Measurements from ENCODE around the gene CHRNG.
"Not testable (repeated sequence)": the region's sequence is repeated elsewhere in the genome, so short reads cannot be mapped to it uniquely, and the experiment has no call there.

CHRNG gene

DNA sequence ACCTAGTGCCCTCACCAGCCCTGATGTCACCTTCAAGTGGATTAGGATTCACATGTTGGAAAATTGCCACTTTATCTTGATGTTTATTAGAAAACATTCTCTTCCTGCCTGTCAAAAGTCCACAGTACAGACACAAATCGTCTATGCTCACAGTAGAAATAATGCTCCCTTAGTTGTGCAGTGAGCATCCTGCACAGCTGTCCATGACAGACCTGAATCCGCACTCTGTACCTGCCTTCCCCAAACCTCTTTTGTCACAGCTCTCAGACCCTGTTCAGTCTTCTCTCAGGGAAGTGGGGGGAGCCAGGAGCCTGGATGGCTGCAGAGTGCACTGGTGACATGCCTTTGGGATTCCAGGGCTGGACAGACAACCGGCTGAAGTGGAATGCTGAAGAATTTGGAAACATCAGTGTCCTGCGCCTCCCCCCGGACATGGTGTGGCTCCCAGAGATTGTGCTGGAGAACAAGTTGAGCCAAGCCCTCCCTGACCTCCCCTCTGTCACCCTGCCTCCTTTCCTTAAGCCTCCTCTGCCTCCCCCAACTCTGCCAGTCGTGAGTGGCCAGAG is 11.5 kb upstream of the CHRNG start:
- DNase-seq (ENCODE audit: low spot score) = no peak

GRCh38 chr2:232528746-232529460 is 10.6 kb upstream of the CHRNG start:
- no peak for DNase-seq (ENCODE audit: low spot score)

- DNase-seq (ENCODE audit: low spot score) = no peak
Measured at GRCh38 chr2:232529806-232530547, 9.5 kb upstream of the CHRNG start.

GRCh38 chr2:232530626-232531260 is 8.7 kb upstream of the CHRNG start:
- no peak for DNase-seq (ENCODE audit: low spot score)

DNA sequence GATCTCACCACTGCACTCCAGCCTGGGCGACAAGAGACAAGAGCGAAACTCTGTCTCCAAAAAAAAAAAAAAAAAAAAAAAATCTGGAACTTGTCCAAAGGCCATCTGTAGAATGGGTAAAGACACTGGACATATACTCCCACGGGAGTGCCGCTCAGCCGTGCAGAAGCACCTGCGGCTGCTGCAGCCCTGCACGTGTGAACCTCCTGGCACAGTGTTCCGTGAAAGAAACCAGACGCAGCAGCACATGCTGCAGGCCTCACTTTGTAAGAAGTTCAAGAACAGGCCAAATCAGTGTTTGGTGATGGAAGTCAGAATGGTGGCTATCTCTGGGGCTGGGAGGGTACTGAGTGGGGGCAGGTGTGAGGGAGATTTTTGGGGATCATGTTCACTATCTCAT is 7.1 kb upstream of the CHRNG start:
- no peak for DNase-seq (ENCODE audit: low spot score)

- not testable (repeated sequence) for DNase-seq (ENCODE audit: low spot score)
Measured at GRCh38 chr2:232532821-232533220, 6.7 kb upstream of the CHRNG start.

- DNase-seq (ENCODE audit: low spot score) = no peak
Measured at GRCh38 chr2:232533944-232534710, 5.4 kb upstream of the CHRNG start.

DNA sequence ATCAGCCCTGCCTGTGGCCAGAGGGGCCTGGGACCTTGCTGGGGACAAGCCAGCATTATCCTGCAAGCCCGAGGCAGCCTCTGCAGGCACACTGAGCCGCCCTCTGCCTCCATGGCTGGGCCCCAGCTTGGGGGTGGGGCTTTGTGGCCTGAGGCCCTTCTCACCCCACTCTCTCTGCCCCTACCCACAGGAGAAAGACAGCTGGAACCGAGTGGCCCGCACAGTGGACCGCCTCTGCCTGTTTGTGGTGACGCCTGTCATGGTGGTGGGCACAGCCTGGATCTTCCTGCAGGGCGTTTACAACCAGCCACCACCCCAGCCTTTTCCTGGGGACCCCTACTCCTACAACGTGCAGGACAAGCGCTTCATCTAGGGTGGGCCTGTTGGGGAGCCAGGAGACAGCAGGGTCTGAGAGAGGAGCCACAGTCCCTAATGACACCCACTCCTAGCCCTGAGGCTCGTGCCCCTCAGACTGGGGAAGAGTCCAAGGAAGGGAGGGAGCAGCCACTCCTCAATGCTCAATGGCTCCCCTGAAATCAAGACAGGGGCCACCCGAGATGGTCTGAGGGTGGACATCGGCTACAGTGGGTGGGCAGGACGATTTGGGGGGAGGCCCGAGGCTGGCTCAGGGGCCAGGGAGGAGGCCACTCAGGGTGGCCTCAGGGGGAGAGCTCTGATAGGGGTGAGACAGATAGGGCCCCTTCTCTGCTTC is 4.4 kb upstream of the CHRNG start:
- peak; percentile 50 for DNase-seq (ENCODE audit: low spot score)

DNA sequence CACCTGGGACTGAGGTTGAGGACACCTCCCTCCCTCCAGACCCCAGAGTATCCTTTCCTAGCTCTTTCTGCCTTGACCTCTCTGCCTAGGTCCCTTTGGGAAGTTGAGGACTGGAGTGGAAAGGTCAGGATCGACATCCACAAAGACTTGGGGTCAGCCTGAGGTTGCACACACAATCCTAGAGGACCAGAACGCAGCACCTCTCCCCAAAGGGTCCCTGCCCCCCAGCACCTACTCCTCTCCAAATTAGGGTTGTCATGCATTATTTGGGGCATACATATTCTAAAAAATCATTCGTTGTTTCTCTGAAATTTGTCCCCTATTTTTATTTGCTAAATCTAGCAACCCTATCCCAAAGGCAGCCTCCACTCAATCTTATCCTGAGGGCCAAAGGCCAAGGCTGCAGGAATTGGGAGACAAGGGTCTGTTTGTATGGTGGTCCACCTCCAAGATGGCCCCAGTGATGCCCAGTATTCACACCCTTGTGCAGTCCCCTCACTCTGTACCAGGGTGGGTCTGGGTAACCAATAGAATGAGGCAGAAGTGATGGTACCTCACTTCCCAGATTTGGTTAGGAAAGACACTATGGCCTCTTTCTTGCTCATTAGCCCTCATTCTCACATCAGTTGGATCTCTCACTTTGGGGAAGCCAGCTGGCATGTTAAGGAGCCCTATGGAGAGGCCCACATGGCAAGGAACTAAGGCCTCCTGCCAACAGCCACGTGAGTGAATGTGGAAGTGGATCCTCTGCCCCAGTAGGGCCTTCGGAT is 3.5 kb upstream of the CHRNG start:
- peak; percentile 49 for DNase-seq (ENCODE audit: low spot score)

DNA sequence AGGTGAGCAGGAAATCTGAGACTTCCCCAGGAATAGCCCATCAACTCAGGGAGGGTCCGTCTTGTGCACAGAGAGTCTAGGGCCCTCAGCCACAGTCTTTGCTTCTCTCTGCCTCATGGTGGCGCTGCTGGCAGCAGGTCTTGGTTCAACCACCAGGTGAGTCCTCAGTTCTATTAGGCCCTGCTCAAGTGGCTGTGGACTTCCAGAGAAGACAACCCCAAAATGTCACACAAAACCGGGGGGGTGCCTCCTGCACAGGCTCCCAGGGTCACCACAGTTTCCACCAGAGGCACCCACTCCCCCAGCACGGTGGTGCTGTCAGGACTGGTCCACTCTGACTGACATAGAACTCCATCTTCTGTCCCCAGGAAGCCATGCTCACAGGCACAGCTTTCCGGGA is 2.4 kb upstream of the CHRNG start:
- DNase-seq (ENCODE audit: low spot score) = peak; percentile 55

- no peak for DNase-seq (ENCODE audit: low spot score)
Measured at GRCh38 chr2:232537499-232537898, 2.0 kb upstream of the CHRNG start.

DNA sequence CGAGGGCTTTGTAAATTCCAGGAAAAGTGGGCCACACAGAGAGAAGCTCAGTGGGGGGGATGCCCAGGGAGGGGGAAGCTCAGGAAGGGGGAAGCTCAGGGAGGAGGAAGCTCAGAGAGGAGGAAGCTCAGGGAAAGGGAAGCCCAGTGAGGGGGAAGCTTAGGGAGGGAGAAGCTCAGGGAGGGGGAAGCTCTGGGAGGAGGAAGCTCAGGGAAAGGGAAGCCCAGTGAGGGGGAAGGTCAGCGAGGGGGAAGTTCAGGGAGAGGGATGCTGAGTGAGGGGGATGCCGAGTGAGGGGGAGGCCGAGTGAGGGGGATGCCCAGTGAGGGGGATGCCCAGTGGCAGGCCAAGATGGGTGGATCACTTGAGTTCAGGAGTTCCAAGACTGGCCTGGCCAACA is 821 bp upstream of the CHRNG start:
- DNase-seq (ENCODE audit: low spot score) = no peak

GRCh38 chr2:232540441-232541041 is 1.0 kb downstream of the CHRNG start:
- DNase-seq (ENCODE audit: low spot score) = no peak

DNA sequence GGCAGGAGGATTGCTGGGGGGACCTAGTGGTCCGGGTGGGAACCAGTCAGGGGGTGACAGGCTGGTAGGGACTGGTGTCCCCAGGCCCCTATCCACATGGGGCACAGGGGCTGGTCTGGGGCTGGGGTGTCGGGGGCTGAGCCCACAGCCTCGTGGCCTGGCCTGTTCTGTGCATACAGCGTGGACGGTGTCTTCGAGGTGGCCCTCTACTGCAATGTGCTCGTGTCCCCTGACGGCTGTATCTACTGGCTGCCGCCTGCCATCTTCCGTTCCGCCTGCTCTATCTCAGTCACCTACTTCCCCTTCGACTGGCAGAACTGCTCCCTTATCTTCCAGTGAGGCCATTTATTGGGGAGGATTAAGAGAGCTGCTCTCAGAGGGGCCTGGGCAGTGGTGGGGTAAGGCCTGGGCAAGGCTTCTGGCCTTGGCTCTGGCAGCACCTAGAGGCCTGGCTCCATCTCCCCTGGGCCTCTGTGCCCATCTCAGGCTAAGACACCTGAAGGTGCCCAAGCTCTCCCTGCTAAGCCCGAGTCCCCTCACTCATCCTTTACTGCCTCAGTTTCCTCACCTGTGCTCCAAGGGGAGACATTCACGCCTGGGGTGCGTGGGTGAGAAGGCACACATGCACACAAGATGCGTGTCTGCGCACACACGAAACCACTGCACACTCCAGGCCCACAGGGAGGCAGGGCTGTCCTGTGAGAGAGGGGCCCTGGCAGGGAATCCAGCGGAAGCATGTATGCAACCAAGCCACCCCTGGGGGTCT is 1.9 kb downstream of the CHRNG start:
- no peak for DNase-seq (ENCODE audit: low spot score)

- DNase-seq (ENCODE audit: low spot score) = no peak
Measured at GRCh38 chr2:232541961-232542714, 2.6 kb downstream of the CHRNG start.

DNA sequence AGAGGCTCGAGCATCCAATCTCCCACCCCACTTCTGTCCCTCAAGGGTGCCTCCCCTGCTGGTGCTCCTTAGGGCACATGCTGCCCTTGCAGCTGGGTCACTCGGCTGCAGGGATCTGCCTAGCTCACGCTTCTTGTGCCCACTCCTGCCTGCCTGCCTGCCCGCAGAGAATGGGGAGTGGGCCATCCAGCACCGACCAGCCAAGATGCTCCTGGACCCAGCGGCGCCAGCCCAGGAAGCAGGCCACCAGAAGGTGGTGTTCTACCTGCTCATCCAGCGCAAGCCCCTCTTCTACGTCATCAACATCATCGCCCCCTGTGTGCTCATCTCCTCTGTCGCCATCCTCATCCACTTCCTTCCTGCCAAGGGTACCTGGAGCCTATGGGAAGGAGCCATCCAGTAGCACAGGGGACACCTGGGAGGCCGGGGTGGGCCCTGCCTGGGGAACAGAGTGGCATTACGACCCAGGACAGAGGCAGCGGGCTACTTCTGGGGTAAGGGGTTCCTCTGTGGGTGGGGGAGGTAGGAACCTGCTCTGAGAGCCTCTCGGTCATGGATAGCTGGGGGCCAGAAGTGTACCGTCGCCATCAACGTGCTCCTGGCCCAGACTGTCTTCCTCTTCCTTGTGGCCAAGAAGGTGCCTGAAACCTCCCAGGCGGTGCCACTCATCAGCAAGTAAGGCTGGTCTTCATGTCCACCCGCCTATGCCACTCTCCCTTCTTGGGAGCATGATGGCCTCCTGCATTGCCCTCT is 3.4 kb downstream of the CHRNG start:
- no peak for DNase-seq (ENCODE audit: low spot score)

- no peak for DNase-seq (ENCODE audit: low spot score)
Measured at GRCh38 chr2:232543491-232543890, 4.0 kb downstream of the CHRNG start.
